Gastrocnemius medialis (tissue), 4 donors: Measurements from ENCODE around the gene A4GNT. TPM values are rescaled to one million over a fixed set of nuclear protein-coding genes. Genes with fewer than 3 reads are reported as not detected.

ENCODE experiments used
- ATAC-seq, 2 donors: fragments of 150-250 bp; one replicate each; pipeline ENCODE4 v1.9.1; 2016
- DNase-seq, 2 donors: peaks; one replicate each; pipeline ENCODE4 v3.0.0-alpha.2; 2019
- H3K27ac ChIP-seq, 4 donors: fragments of 200-600 bp; sonication (generic); 1 replicate in 1 of 4; 2 replicates in 3 of 4; pipeline ENCODE4 v1.5.1; 2016 to 2018; ENCODE audit warnings: mild to moderate bottlenecking in 2 of 4, moderate library complexity in 1 of 4
- H3K27me3 ChIP-seq, 3 donors: fragments of 200-600 bp; sonication (generic) in 2 of 3; 1 replicate in 1 of 3; 2 replicates in 2 of 3; pipeline versions ENCODE4 v1.5.1 to v1.6.0; 2016 to 2019; ENCODE audit warnings: mild to moderate bottlenecking in 1 of 3, moderate library complexity in 1 of 3
- H3K36me3 ChIP-seq, 2 donors: fragments of 200-600 bp; sonication (generic) in 1 of 2; one replicate each; pipeline ENCODE4 v1.5.1; 2017 to 2018
- H3K4me1 ChIP-seq, 2 donors: fragments of 200-600 bp; sonication (generic) in 1 of 2; one replicate each; pipeline ENCODE4 v1.5.1; 2016 to 2017; ENCODE audit warnings: mild to moderate bottlenecking in 2 of 2
- H3K4me3 ChIP-seq, 4 donors: fragments of 200-600 bp; sonication (generic) in 3 of 4; 1 replicate in 1 of 4; 2 replicates in 3 of 4; pipeline ENCODE4 v1.5.1; 2016 to 2019; ENCODE audit warnings: mild to moderate bottlenecking in 2 of 4
- H3K9me3 ChIP-seq, 3 donors: fragments of 200-600 bp; sonication (generic) in 2 of 3; 1 replicate in 1 of 3; 2 replicates in 2 of 3; pipeline ENCODE4 v1.5.1; 2016 to 2019
- POLR2A ChIP-seq, 2 donors: fragments of 450-650 bp; IDR thresholded peaks; one replicate each; pipeline ENCODE4 v1.6.1; 2017; ENCODE audit warnings: antibody characterized with exemption in 2 of 2, mild to moderate bottlenecking in 2 of 2, moderate library complexity in 2 of 2
- in situ Hi-C, 4 donors: fragments of 200-750 bp; cut with MboI; loops; one replicate each; pipeline versions ENCODE4 v1.15.0 to v1.8.0; 2017; ENCODE audit warnings: low sequenced_read_pairs in 4 of 4
- intact Hi-C: fragments of 100-400 bp; cut with DNase I; formaldehyde crosslinking; loops from one replicate; pipeline ENCODE4 v1.15.1; 2023; ENCODE audit warnings: low total_unique reads
- total RNA-seq, 4 donors: library from RNA; depleted of rRNA; stranded (reverse); fragments of >200 nt; gene quantifications; one replicate each; pipeline versions ENCODE4 v1.1.0 to v1.2.3, GENCODE V29; 2016
- TF ChIP-seq, protein P1 (sequence below), 5 experiments: fragments of 450-650 bp in 3 of 5; fragments of 200-600 bp in 2 of 5; sonication (generic) in 2 of 5; IDR thresholded peaks in 4 of 5; conservative IDR thresholded peaks in 1 of 5; 1 replicate in 4 of 5; 2 replicates in 1 of 5; pipeline ENCODE4 v1.5.1; 2016 to 2019; ENCODE audit warnings: antibody characterized with exemption in 5 of 5, mild to moderate bottlenecking in 3 of 5, moderate library complexity in 3 of 5

A4GNT gene
- not detected for total RNA-seq

GRCh38 chr3:138132239-138132638 is at the start of gene A4GNT:
Gene A4GNT (minus strand): TSS chr3:138132390. CDS start chr3:138131256, 1,134 bp downstream.
- Histone ChIP-seq H3K9me3 (no peaks in the 10 kb centered on the region), H3K36me3 (no peaks in the 10 kb centered on the region), H3K4me3 (no peak within 1 kb of the TSS), H3K27me3 (no peaks in the 10 kb centered on the region), H3K27ac (no peak within 1 kb of the TSS), H3K4me1 (no peaks in the 10 kb centered on the region)
- in situ Hi-C loops, result no loop called here
- ATAC-seq (no peak), DNase-seq (no peak)
- no peak for TF ChIP-seq POLR2A (IDR thresholded peaks at IDR 0.05)
- TF ChIP-seq, protein P1, sequence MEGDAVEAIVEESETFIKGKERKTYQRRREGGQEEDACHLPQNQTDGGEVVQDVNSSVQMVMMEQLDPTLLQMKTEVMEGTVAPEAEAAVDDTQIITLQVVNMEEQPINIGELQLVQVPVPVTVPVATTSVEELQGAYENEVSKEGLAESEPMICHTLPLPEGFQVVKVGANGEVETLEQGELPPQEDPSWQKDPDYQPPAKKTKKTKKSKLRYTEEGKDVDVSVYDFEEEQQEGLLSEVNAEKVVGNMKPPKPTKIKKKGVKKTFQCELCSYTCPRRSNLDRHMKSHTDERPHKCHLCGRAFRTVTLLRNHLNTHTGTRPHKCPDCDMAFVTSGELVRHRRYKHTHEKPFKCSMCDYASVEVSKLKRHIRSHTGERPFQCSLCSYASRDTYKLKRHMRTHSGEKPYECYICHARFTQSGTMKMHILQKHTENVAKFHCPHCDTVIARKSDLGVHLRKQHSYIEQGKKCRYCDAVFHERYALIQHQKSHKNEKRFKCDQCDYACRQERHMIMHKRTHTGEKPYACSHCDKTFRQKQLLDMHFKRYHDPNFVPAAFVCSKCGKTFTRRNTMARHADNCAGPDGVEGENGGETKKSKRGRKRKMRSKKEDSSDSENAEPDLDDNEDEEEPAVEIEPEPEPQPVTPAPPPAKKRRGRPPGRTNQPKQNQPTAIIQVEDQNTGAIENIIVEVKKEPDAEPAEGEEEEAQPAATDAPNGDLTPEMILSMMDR (IDR thresholded peaks at IDR 0.05 in 4 of 5, conservative IDR thresholded peaks at IDR 0.05 in 1 of 5), result no peak
- intact Hi-C loops, result no loop called here

DNA sequence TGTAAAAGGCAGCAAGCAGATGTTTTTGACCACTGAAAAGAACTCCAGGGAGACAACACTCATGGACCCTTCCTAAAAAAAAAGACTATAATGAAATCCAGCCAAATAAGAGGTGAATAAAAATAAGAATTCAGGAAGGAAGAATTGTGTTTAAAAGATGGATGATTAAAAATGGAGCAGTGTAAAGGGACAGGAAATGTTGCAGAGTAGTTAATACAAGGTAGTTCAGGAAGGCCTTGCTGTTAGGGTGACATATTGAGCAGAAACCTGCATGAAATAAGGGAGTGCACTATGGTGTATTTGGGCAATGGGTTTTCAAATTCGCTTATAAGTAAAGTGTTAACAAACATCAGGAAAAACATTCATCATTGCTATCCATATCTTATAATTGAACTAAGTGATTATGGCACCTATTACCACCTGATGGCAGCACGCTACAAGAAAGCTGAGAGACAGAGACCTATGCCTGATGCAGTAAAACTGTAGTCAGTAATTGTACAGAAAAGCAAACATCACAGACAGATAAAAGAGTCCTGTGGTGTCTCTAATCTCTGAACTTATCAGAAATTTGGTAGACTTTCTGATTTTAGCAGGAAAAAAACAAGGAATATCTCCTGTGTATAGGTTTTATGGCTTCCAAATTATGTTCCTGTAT is 48.3 kb upstream of the A4GNT start:
- Histone ChIP-seq H3K27me3 (no peaks in the 10 kb centered on the region), H3K4me3 (no peak overlapping the region), H3K27ac (no peak overlapping the region), H3K9me3 (no peaks in the 10 kb centered on the region), H3K4me1 (no peaks in the 10 kb centered on the region), H3K36me3 (no peaks in the 10 kb centered on the region)
- in situ Hi-C loops, result loop anchor here in 1 of 4 donors (25.0 kb wide), 1 partner anchor 157 kb away; the partner anchor contains the start of genes MRAS and NME9
- ATAC-seq (peak; percentile 52 to 71), DNase-seq (no peak)
- intact Hi-C loops, result loop anchor here (10.0 kb wide), 1 partner anchor 314 kb away; no protein-coding TSS in a partner anchor
- TF ChIP-seq POLR2A (IDR thresholded peaks at IDR 0.05), result no peak
- TF ChIP-seq, protein P1 (IDR thresholded peaks at IDR 0.05 in 4 of 5, conservative IDR thresholded peaks at IDR 0.05 in 1 of 5), result peak in 4 of 5 experiments; percentile 22 to 58 (median 36)

- intact Hi-C loops, result loop anchor here (1.0 kb wide), 1 partner anchor 13 kb away; the partner anchor contains the start of gene ARMC8
These were observed 42.4 kb upstream of the A4GNT start, which contains the start of gene DBR1 for GRCh38 chr3:138174421-138175131. Gene DBR1 (minus strand): TSS chr3:138174921. CDS start chr3:138174795, 126 bp downstream.

DNA sequence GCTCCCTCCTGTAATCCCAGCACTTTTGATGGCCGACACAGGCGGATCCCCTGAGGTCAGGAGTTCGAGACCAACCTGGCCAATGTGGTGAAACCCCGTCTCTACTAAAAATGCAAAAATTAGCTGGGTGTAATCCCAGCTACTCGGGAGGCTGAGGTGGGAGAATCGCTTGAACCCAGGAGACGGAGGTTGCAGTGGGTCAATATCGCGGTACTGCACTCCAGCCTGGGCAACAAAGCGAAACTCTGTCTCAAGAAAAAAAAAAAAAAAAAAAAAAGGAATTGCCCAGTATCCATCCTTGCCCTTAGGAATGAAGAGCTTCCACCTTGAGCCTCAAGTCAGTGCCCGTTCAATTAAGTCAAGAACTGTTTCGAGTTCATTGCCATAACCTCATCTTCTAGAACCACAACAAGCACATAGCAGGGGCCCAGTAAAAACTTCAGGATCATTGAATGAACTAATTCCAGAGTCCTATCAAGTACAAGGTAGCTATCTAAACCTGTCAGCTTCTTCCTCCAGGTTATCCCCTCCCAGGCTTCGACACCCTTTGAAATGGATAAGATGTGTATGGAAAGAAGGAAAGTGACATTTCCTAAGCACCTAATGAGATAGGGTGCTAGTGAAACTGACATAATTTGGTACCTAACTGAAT is 41.7 kb upstream of the A4GNT start:
- Histone ChIP-seq H3K4me1 (peaks cover 5 to 8% of the 10 kb centered on the region in 2 donors), H3K9me3 (no peaks in the 10 kb centered on the region), H3K4me3 (peak overlapping the region; percentile 66 to 99 (median 83)), H3K27me3 (no peaks in the 10 kb centered on the region), H3K27ac (peak overlapping the region; percentile 78 to 83 (median 82)), H3K36me3 (peaks cover 0 to 10% of the 10 kb centered on the region in 2 donors)
- in situ Hi-C loops, result no loop called here
- DNase-seq, result no peak
- no peak for TF ChIP-seq POLR2A (IDR thresholded peaks at IDR 0.05)
- intact Hi-C loops, result loop anchor here (1.0 kb wide), 1 partner anchor 13 kb away; the partner anchor contains the start of gene ARMC8
- peak; percentile 4 to 15 for ATAC-seq

More at GRCh38 chr3:138174421-138175131, 42.4 kb upstream of the A4GNT start, which contains the start of gene DBR1:
- in situ Hi-C loops, result loop anchor here in 1 of 4 donors (25.0 kb wide), 1 partner anchor 163 kb away; the partner anchor contains the start of genes MRAS and NME9
- DNase-seq (peak; percentile 65 to 66), ATAC-seq (peak; percentile 92 to 94)
- Histone ChIP-seq H3K9me3 (no peaks in the 10 kb centered on the region), H3K36me3 (peaks cover 0 to 4% of the 10 kb centered on the region in 2 donors), H3K27ac (peak within 1 kb of the TSS; percentile 78 to 83 (median 82)), H3K4me3 (peak within 1 kb of the TSS; percentile 66 to 99 (median 83)), H3K4me1 (peaks cover 5 to 8% of the 10 kb centered on the region in 2 donors), H3K27me3 (no peaks in the 10 kb centered on the region)
- TF ChIP-seq POLR2A (IDR thresholded peaks at IDR 0.05), result peak; percentile 50 to 71
- TF ChIP-seq, protein P1 (IDR thresholded peaks at IDR 0.05 in 4 of 5, conservative IDR thresholded peaks at IDR 0.05 in 1 of 5), result no peak
